Measurements from ENCODE around the gene RASGRF1.
A peak's percentile ranks its signal among the peaks of the same experiment; 100 is the strongest.
"Not testable (repeated sequence)": the region's sequence is repeated elsewhere in the genome, so short reads cannot be mapped to it uniquely, and the experiment has no call there.

Gene RASGRF1

DNA sequence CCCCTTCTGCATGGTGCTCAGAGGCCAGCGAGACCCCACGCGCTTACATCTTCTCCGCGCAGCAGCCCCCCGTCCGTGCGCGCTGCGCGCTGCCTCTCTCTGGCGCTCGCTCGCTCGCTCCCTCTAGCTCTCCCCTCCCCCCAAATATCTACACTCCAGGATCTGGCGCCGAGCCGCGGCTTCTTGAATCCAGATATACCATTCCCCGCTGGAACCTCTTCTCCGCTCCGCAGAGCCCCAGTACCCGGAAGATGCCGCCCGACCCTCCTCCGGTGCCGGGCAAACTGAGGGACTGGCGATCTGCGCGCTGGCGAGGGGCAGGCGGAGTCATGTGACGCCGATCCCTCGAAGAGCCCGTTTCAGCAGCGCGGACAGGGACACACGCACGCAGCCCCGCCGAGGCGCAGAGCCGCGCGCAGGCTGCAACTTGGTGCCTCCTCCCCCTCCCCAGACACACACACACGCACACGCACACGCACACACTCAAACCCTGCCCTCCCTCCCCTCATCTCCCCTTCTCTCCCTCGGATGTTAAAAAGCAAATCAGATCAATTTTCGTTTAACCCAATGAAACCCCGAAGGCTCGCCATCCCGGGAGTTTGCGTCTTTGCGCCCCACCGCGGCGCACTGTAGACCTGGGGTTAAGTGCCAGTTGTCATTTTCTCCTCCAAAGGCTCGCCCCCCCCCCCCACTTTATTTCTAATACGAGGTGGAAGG is at the start of gene RASGRF1:
TSS of gene RASGRF1 (minus strand) at position 294 of the 717 bp plus-strand sequence. CDS start at position 12, 282 bp downstream.
- DNase-seq = peak; percentile 6

DNA sequence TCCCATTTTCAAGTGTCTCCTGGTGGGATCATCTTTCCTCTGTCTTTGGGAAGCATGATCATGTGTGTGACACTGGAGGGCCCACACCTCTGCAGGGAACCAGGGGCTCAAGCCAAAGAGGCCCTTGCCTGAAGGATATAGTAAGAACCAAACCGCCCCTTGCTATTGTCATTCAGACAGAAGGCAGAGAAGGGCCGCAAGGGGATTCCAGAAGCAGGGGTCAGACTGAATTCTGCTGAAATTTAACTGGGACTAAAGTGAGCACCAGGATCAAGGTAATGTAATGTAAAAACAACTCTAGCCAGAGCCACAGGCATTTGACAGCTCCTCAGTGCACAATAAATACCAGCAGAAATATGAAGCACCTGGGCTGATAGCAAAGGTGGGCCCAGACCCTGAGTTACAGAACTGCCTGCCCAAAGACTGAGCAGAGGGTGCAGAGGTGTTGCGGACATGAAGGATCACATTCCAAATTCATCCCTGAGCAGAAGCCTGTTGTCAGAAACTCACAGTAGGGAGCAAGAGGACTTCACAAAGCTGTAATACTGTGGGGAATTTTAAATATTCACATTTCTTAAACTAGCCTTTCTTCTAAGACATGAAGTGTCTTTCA is 46.0 kb upstream of the RASGRF1 start:
- no peak for DNase-seq

DNA sequence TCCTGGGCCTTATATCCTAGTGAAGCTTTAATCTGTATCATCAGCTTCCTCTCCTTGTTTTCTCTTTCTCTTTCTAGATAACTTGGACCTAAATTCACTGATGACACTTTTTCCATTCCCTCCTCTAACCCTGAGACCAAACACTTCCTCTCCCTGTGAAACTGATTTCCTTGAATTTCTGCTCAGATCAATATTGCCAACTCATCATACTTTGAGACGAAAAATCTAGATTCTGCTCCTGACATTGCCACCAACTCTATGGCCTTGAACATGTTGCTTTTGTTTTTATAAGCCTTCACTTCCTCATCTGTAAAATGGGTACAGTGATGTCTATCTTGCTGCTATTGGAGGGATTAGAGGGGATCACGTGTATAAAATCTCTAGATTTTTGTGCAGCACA is 42.7 kb upstream of the RASGRF1 start:
- no peak for DNase-seq

- DNase-seq = no peak
Observed at GRCh38 chr15:79132770-79133169, 42.2 kb upstream of the RASGRF1 start.

GRCh38 chr15:79132361-79132760 is 41.8 kb upstream of the RASGRF1 start:
- DNase-seq = no peak

GRCh38 chr15:79130535-79131130 is 40.1 kb upstream of the RASGRF1 start:
- no peak for DNase-seq

DNA sequence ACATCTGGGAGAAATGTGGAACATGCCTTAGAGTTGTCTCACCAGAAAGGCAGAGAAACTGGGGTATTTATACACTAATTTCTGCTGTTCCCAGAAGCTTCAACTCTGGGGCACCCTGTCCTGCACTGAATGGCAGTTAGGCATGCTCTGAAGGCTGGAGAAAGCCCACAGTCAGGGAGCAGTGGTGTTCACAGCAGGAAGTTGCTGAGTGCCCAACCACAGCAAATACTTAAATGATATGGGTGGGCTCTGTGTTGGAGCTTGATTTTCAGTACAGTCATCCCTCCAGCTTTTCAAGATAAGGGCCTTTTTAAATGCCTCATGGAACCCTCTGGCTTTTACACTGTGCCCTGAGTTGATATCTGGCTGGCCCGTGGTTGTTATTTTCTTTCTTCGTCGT is 38.7 kb upstream of the RASGRF1 start:
- DNase-seq = no peak

DNA sequence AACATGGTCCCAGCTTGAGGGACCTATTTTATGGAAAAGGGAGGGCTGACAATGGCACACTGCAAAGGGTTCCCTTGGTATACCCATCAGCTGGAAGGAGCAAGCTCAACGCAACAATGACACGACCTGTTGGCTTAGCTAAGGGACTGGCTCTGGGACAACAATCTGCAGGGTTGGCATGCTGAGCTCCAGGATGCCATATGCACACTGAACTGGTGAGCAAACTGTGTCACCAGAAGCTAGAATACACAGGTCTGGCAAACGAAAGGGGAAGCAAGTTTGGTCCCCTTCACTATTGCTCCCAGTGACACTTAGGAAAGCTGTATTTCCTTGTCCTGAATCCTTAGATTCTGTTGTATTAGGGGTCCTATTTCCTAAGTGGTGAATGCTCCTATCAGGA is 38.0 kb upstream of the RASGRF1 start:
- DNase-seq = no peak

DNA sequence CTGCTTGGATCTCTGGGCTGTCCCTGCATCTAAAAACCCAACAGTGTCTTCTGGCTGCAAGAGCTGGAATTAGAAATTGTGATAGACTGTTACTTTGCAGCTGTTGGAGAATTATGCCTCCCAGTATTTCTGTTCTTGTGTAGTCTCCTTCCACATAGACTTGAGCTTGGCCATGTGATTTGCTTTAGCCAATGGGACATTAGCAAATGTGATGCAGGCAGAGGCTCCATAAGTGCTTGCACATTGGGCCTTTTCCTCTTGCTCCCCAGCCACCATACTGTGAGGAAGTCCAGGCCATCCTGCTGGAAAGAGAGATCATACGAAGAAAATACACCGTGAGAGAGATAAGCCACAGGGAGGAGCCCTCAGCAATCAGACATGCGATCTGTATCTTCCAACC is 33.8 kb upstream of the RASGRF1 start:
- DNase-seq = no peak

DNA sequence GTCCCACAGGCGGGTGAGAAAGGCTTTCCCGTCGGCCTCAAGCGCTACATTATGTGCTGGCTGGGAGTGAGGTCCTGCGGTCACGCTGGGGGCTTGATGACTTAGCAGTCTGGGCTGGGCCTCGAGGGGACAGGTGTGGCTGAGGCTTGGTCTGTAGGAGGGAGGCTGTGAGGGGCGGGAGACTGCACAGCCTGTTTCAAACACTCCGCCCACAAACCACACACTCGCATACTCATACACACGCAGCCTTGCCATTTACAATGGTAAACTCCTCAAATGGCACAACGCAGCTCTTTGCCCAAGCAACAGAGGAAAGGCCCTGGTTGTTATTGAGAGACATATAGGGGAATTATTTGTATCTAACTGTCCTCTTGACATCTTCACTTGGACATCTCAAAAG is 32.4 kb upstream of the RASGRF1 start:
- DNase-seq = no peak

DNA sequence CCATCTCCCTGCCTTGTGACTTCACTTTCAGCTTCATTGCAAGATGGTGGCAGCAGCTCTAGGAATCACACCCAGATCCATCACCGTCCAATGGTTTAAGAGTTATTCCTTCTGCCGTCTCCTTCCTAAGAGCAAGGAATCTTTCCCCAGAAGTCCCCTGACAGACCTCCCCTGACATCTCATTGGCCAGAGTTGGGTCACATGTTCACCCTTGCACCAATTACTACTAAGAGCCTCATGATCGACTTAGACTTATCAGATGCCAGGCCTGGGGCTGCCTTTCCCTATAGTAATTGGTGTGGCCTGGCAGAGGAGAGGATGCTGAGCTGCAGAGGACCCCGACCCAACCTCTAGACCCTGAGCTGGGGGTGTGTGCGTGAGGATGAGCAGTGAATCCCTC is 31.8 kb upstream of the RASGRF1 start:
- DNase-seq = no peak

DNA sequence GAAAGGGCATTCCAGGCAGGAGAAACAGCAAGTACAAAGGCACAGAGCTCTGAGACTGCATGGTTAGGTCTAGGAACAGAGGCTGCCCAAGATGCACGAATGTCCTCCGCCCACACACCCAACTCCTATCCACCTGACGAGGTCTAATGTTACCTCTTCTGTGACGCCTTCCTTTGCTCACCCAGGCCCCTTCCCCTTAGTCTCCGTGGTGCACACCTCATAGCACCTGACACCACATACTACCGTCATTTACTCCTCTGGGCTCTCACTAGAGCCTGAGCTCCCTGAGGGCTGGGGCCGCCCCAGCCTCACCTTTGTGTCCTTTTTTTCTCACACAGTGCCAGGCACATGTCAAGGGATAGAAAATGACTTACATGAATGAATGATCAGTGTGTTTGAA is 31.0 kb upstream of the RASGRF1 start:
- no peak for DNase-seq

DNA sequence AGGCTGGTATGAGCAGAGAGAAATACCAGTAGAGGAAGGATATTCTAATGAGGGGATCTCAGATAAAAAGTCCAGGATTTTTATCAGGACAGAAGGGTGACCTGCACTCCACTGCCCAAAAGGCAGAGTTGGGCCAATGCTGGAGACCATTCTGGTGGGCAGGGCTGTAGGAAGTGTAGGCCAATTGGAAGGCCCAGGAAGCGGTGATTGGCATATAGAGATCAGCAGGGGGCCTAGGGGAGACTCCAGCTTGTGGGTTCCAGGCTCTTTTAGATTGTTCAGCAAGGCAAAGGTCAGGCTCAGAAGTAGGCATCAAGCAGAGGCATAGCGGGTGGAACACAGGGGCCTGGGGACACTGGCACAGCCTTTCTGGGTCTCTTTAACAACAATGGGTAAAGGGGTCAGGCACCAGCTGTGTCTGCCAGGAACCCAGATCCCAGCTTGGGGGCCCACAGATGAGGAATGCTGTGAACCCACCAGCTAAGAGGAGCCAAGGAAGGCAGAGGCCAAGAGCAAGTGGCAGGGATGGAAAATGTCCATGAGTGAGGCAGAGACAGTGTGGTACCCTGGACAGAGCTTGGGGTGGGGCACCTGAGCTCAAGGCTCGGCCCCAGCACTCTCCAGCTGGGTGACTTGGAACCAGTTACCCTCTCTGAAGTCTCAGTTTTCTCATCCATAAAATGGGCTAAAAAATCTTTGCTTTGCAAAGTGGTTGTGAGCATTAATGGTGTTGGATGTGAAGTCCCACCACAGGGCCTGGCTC is 27.0 kb upstream of the RASGRF1 start:
- no peak for DNase-seq

DNA sequence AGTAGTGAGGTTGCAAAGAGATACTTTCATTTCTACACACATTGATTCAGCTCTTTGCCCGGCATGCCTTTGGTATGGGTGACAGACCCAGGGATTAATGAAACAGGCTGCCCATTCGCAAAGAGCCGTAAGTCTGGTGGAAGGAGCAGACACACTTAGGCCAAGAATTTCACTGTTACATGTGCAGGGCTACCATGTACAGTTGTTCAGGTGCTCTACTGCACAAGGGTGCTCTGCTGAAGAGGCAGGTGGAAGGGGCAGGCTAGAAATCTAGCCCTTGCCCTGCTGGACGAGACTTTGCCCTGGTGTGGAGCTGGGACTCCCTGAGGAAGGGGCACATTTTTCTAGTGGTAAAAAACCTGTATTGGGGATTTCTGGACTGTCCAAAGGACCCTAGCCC is 26.2 kb upstream of the RASGRF1 start:
- DNase-seq = no peak

DNA sequence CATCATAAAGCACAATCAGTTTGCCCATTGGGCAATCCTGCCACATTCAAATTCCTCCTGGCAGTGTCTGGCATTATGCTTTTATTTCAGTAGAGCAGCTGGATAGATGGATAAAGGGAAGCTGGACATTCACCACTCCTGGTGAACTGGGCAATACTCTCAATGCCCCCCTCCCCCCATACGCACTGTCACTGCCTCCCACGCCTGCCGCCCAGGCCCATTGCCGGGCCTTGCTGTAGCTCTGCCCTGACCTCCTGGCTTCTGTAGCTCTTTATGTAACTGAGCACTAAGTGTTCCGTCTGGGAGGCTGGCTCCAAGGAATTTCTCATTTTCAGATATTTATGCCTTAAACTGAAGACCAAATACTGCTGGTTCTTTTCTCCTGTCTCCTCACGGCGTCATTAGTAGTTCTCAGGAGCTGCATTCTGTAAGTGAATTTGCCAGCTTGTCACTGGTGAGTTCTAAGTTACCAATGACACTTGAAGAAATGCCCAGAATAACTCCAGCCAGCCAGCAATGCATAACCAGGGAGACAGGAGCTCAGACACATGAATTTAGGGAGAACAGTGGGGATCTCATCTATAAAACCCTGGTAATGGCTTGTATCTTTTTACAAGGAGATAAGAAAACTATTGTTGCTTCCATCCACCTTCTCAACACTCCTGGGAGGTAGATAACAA is 25.5 kb upstream of the RASGRF1 start:
- DNase-seq = no peak

DNA sequence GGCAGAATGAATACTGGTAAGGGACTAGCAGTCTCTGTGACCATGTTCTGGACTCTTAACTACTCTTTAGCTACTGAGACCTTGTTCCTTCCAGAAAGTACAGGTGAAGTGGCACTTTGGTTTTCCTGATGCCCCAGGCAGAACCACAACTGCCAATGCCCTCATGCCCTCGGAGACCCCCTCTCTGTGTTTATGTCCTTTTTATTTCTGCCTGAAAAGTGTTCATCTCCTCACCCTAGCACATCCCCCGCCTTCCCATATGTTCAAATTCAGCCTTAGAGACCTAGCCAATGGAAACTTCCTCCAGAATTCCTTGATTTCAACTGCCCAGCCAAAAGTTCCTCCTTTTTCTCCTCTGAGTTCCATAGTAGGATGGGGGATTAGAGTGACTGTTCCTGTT is 23.3 kb upstream of the RASGRF1 start:
- DNase-seq = no peak

DNA sequence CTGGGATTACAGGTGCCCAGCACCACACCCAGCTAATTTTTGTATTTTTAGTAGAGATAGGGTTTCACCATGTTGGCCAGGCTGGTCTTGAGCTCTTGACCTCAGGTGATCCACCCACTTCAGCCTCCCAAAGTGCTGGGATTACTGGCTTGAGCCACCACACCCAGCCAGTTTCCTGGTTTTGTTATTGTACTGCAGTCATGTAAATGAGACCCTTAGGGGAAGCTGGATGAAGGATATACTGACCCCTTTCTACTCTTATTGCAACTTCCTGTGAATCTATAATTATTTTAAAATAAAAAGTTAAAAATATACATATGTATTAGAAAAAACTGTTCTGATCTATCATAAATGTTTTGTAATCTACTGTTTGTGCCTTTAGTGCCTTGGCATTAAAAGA is 20.8 kb upstream of the RASGRF1 start:
- not testable (repeated sequence) for DNase-seq

DNA sequence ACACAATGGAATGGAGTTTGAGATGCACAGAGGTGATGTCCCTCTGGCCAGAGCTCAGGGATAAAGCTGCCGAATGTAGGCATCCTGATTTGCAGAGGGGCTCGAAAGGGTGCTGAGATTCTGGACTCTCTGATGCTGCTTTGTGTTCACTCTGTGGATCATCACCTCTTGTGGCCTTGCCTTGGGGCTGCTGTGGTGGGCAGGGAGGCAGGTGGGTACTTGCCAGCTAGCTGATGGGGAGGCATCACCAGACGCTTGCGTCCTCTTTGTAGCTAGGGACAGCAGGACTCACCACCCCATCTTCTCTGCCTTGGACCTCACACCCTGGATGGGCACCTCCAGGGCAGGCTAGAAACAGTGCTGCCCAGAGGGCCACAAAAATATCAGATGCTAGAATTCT is 14.6 kb upstream of the RASGRF1 start:
- no peak for DNase-seq

- no peak for DNase-seq
Observed at GRCh38 chr15:79102595-79102994, 12.0 kb upstream of the RASGRF1 start.

GRCh38 chr15:79101866-79102581 is 11.4 kb upstream of the RASGRF1 start:
- DNase-seq = peak; percentile 7

DNA sequence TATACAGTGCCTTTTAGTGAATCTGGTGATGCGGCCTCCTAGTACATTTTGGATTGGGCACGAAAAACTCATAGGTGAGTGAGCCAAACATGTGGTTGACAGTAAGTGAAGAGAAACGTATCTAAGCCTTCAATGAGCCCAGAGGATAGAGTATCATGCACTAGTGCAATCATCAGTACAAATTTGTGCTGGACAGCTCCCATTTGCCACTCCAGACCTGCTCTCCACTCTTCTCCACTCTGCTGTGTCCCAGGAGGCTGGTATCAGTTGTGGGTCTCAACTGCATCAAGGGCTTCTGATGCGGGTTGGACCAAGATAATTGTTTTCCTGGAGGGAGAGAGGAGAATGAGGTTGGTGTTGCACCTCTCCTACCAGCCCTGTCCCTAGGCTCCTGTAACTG is 9.1 kb upstream of the RASGRF1 start:
- DNase-seq = no peak

DNA sequence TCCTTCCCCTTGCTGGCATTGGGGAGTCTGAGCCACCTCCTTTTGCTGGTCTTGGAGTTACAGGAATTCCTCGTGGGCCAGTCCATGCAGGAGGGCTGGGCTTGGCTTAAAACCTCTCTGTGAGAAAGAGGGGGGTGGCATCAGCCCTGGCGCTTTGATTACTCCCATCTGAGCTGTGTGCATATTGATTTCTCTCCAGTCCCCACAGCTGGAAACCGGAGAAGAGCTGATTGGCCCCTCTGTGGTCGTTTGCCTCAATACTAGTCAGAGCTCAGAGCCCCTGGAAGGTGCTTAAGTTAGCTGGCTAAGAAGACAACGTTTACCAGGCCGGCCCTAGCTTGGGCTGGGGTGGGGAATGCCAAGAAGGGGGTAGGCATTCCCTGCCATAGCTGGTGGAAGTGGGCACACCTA is 4.0 kb upstream of the RASGRF1 start:
- DNase-seq = no peak

Measured in fibroblast of skin of right quadriceps (primary cell).